NCI-H146 treated with DMSO at 0.1 percent for 48 hours (cell line): ENCODE measurements around the gene KBTBD6.
"Not testable (repeated sequence)": the region's sequence is repeated elsewhere in the genome, so short reads cannot be mapped to it uniquely, and the experiment has no call there.

Experiments used
- DNase-seq: peaks from one replicate; lab custom pipeline; 2025; ENCODE audit not compliant: unreplicated experiment; lab: John Stamatoyannopoulos, UW

The KBTBD6 gene

GRCh38 chr13:41132512-41133152 is at the start of gene KBTBD6:
KBTBD6 (minus strand) TSS chr13:41132802; CDS start chr13:41132511, 291 bp downstream.
- DNase-seq = peak; percentile 91

GRCh38 chr13:41182231-41182630 is 49.6 kb upstream of the KBTBD6 start:
- no peak for DNase-seq

- DNase-seq = no peak
Measured at GRCh38 chr13:41179593-41180250, 47.1 kb upstream of the KBTBD6 start.

GRCh38 chr13:41178040-41178439 is 45.4 kb upstream of the KBTBD6 start:
- DNase-seq = no peak

- no peak for DNase-seq
Measured at GRCh38 chr13:41177616-41178015, 45.0 kb upstream of the KBTBD6 start.

- not testable (repeated sequence) for DNase-seq
Measured at GRCh38 chr13:41175576-41175975, 43.0 kb upstream of the KBTBD6 start.

GRCh38 chr13:41162151-41162550 is 29.5 kb upstream of the KBTBD6 start:
- no peak for DNase-seq

GRCh38 chr13:41159174-41159573 is 26.6 kb upstream of the KBTBD6 start:
- no peak for DNase-seq

GRCh38 chr13:41157048-41157717 is 24.6 kb upstream of the KBTBD6 start:
- no peak for DNase-seq

- no peak for DNase-seq
Measured at GRCh38 chr13:41156620-41157019, 24.0 kb upstream of the KBTBD6 start.

- DNase-seq = no peak
Measured at GRCh38 chr13:41154042-41154441, 21.4 kb upstream of the KBTBD6 start.

- DNase-seq = no peak
Measured at GRCh38 chr13:41152005-41152404, 19.4 kb upstream of the KBTBD6 start.

GRCh38 chr13:41150058-41150457 is 17.5 kb upstream of the KBTBD6 start:
- DNase-seq = no peak

- no peak for DNase-seq
Measured at GRCh38 chr13:41148419-41149283, 16.0 kb upstream of the KBTBD6 start.

- no peak for DNase-seq
Measured at GRCh38 chr13:41145136-41145908, 12.7 kb upstream of the KBTBD6 start.

GRCh38 chr13:41144576-41144975 is 12.0 kb upstream of the KBTBD6 start:
- DNase-seq = no peak

- no peak for DNase-seq
Measured at GRCh38 chr13:41139296-41139966, 6.8 kb upstream of the KBTBD6 start.

GRCh38 chr13:41137951-41138350 is 5.3 kb upstream of the KBTBD6 start:
- no peak for DNase-seq

- DNase-seq = no peak
Measured at GRCh38 chr13:41137241-41137640, 4.6 kb upstream of the KBTBD6 start.
